Mucosa of descending colon (tissue), 3 donors: ENCODE data around the gene ALDH6A1. TPM values are rescaled to one million over a fixed set of nuclear protein-coding genes. Genes with fewer than 3 reads are reported as not detected.

Experiments used
- ATAC-seq: fragments of 200-7000 bp; cut with Tn5 transposase; one replicate; pipeline ENCODE4 v1.9.1; 2020; ENCODE audit warnings: mild to moderate bottlenecking, moderate library complexity
- DNase-seq, 3 donors: peaks; one replicate each; pipeline ENCODE4 v3.0.0-alpha.2; 2020
- H3K36me3 ChIP-seq: fragments of 200-600 bp; one replicate; pipeline ENCODE4 v1.8.0; 2021; ENCODE audit warnings: low read depth, mild to moderate bottlenecking
- H3K4me1 ChIP-seq: fragments of 200-600 bp; one replicate; pipeline ENCODE4 v1.8.0; 2021; ENCODE audit warnings: low read depth, mild to moderate bottlenecking
- H3K4me3 ChIP-seq: fragments of 200-600 bp; one replicate; pipeline ENCODE4 v1.8.0; 2021; ENCODE audit warnings: mild to moderate bottlenecking
- H3K9me3 ChIP-seq: fragments of 200-600 bp; one replicate; pipeline ENCODE4 v1.8.0; 2021; ENCODE audit warnings: mild to moderate bottlenecking
- intact Hi-C, 2 donors: fragments of 100-400 bp; cut with DNase I in 1 of 2; cut with micrococcal nuclease in 1 of 2; formaldehyde crosslinking; loops; one replicate each; pipeline versions ENCODE4 v1.11.0 to v1.11.1; 2022; cut with DNase I, micrococcal nuclease
- total RNA-seq, 3 donors: library from RNA; stranded (reverse); fragmentation: NEBNext Ultra II Directional in 2 of 3; extraction: Animal tissue kit (Norgen Biotek cat#: 25700) in 2 of 3; gene quantifications; one replicate each; pipeline versions ENCODE4 v1.2.1 to v1.2.4, GENCODE V29; 2021 to 2023
- TF ChIP-seq, protein P1 (sequence below): fragments of 200-600 bp; IDR thresholded peaks from one replicate; pipeline ENCODE4 v1.8.0; 2022; ENCODE audit warnings: antibody characterized with exemption, mild to moderate bottlenecking
- donor health status: DM: no; HTN: no; CAD: no; lungs with moderate emphysema.
- donor health status: DM: no; HTN: no; CAD: no.
- donor health status: DM: no; HTN: yes; CAD: no.

Gene ALDH6A1
- total RNA-seq, 3 donors from 2014 or later, result 26.7 to 42.1 (median 32.6) TPM

DNA sequence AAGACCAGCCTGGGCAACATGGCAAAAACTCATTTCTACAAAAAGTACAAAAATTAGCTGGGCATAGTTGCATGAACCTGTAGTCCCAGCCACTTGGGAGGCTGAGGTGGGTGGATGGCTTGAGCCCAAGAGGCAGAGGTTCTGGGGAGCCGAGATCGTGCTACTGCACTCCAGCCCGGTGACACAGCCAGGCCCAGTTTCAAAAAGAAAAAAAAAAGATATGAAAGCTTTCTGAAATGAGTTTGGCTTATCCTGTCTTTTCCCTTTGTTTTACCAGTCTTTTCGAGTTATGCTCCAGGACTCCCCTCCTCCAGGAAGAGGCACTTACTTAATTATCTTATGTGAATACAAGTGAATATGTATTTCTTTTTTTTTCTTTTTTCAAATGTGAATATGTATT is 61.9 kb downstream of the ALDH6A1 start:
- ATAC-seq (no peak), DNase-seq (no peak)
- no peaks in the 10 kb centered on the region for H3K9me3 ChIP-seq
- no peak overlapping the region for H3K4me3 ChIP-seq
- H3K36me3 ChIP-seq, result no peaks in the 10 kb centered on the region
- H3K4me1 ChIP-seq, result peaks cover 5% of the 10 kb centered on the region
- intact Hi-C loops, result no loop called here
- TF ChIP-seq, protein P1, sequence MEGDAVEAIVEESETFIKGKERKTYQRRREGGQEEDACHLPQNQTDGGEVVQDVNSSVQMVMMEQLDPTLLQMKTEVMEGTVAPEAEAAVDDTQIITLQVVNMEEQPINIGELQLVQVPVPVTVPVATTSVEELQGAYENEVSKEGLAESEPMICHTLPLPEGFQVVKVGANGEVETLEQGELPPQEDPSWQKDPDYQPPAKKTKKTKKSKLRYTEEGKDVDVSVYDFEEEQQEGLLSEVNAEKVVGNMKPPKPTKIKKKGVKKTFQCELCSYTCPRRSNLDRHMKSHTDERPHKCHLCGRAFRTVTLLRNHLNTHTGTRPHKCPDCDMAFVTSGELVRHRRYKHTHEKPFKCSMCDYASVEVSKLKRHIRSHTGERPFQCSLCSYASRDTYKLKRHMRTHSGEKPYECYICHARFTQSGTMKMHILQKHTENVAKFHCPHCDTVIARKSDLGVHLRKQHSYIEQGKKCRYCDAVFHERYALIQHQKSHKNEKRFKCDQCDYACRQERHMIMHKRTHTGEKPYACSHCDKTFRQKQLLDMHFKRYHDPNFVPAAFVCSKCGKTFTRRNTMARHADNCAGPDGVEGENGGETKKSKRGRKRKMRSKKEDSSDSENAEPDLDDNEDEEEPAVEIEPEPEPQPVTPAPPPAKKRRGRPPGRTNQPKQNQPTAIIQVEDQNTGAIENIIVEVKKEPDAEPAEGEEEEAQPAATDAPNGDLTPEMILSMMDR, result no peak

DNA sequence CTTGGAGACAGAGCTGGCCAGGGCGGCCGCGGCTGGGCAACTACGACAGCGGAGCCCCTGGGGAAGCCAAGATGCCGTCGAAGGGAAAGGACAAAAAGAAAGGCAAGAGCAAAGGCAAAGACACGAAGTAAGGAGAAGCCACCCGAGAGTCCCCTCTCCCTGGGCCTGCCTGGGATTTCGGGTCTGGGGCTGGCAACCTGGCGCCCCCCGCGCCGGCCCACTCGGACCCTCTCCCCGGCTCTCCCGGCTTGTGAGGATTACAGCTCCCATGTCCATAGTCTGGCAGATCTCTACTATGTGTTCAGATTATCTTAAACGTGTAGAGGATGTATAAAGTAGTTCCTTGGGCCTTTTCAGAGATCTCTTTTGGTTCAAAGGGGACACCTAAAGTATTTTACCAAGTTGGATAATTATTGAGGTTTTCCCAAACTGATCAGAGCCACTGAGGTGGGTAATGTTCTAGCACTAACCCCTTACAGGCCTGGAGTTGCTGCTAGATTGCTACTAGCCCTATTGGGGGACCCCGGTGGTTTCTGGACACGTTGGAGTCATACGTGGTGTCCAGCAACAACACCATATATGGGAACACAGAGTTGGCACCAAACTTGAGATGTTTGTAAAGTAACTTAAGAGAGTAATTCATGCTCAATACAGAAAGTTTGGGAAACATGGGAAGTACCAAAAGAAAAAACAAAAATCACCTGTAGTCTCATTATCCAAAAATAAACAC is 64.7 kb downstream of the ALDH6A1 start:
- peak overlapping the region; percentile 77 for H3K4me3 ChIP-seq
- ATAC-seq (no peak), DNase-seq (no peak)
- TF ChIP-seq, protein P1, result no peak
- H3K36me3 ChIP-seq, result no peaks in the 10 kb centered on the region
- H3K9me3 ChIP-seq, result no peaks in the 10 kb centered on the region
- peaks cover 9% of the 10 kb centered on the region for H3K4me1 ChIP-seq
- intact Hi-C loops, result no loop called here

DNA sequence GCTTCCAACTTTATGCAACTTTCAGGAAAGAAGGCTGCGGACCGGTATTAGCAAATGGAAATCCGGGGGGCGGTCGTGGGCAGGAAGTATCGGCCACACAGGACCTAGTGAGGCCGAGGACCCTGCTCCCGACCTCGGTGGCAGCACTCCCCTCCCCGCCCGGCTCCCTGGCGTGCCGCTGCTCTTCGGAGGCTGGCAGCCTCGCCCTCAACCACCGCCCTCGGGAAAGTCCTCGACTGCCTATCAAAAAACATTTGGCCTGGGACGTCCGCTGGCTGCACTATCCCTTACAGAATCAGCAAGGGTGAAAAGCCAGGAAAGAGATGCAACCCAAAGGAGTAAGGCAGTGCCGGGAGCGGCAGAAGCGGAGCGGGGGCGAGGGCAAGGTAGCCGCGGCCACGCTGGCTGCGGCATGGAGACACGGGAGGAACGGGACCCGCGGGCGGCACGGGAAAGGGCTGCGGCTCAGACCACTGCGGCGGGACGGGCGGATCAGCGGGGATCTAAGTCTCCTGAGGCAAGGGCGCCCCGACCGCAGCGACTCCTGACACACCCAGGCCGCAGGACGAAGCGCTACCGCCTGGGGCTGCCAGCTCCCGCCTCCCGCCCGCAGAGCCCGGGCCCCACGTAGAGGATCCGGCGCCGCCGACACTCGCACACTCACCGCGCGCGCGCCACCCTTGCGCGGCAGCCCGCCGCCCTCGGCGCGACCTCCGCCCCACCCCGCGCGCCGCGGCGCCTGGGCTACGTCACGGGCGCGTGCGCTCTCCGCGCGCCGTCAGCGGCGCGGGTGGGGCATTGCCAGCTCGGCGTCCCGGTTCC is 65.5 kb downstream of the ALDH6A1 start, which contains the start of the genes BBOF1 and ENTPD5:
Gene BBOF1, plus strand, starts transcription at position 764 of the 822 bp plus-strand sequence. CDS start 130 bp downstream, outside the sequence.
Gene ENTPD5, minus strand, starts transcription at position 703 of the 822 bp plus-strand sequence. CDS start 31,186 bp downstream, outside the sequence.
- peak within 1 kb of the TSS; percentile 77 for H3K4me3 ChIP-seq
- intact Hi-C loops, result no loop called here
- peak; percentile 87 to 92 (median 90) for DNase-seq
- no peaks in the 10 kb centered on the region for H3K9me3 ChIP-seq
- no peaks in the 10 kb centered on the region for H3K36me3 ChIP-seq
- ATAC-seq, result peak; percentile 97
- TF ChIP-seq, protein P1, result no peak
- peaks cover 9% of the 10 kb centered on the region for H3K4me1 ChIP-seq

DNA sequence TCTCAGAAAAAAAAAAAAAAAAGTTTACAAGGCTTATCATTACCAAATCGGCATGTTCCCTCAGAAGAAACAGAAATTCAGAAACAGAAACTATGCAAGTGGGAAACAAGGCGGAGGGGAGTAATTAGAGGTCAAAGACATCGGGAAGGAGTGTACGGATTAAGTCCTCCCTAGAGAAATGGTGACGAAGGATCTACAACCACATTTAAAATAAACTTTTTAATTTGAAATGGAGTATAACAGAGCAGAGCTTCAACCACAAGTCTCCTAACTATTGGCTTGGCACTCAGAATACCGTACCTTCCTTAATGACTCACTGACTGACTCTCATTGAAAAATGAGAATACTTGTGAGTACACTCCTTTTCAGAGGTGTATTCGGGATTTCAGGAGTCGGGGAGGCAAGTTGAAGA is 66.1 kb downstream of the ALDH6A1 start:
- DNase-seq, result no peak
- intact Hi-C loops, result no loop called here
- ATAC-seq, result peak; percentile 40
- H3K4me3 ChIP-seq, result peak overlapping the region; percentile 77
- TF ChIP-seq, protein P1, result no peak
- H3K36me3 ChIP-seq, result no peaks in the 10 kb centered on the region
- peaks cover 9% of the 10 kb centered on the region for H3K4me1 ChIP-seq
- no peaks in the 10 kb centered on the region for H3K9me3 ChIP-seq

DNA sequence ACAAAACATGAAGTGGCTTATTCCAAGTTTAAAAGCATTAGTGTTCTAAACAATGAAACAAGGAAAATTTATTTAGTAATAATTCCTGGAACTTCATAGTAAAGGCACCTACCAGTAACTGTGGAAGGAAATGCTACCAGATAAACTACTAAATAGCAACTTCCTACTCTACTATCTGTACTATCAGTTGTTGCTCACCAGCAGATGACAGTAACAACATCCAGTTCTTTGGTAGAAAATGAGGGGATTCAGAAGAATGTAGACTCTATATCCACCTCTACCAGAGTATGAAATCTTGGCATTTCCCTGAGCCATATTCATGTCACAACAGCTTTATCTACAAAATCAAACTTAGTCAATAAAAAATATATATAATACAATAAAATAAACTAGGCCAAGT is 68.3 kb downstream of the ALDH6A1 start:
- DNase-seq (no peak), ATAC-seq (no peak)
- Histone ChIP-seq H3K9me3 (no peaks in the 10 kb centered on the region), H3K4me3 (no peak overlapping the region), H3K4me1 (peaks cover 9% of the 10 kb centered on the region), H3K36me3 (no peaks in the 10 kb centered on the region)
- intact Hi-C loops, result no loop called here
- TF ChIP-seq, protein P1, result no peak
